ENCODE results near the gene FOXC1. TPM values are rescaled to one million over a fixed set of nuclear protein-coding genes. Genes with fewer than 3 reads are reported as not detected.
A peak's percentile ranks its signal among the peaks of the same experiment; 100 is the strongest.

FOXC1 gene
- total and polyA plus RNA-seq, 2 experiments from 2014 or later = 0.10 to 0.13 TPM

GRCh38 chr6:1622220-1622850 lies 12.6 kb downstream of the FOXC1 start:
- no peaks in the 10 kb centered on the region for H3K79me2 ChIP-seq (replicated peaks; ENCODE audit: insufficient read depth)
- peaks cover 18% of the 10 kb centered on the region; the same call in 1 of the 2 replicates for H3F3A ChIP-seq (replicated peaks; ENCODE audit: low read depth)
- Mint-ChIP-seq H3K4me1 (peaks cover 27% of the 10 kb centered on the region), H3K9me3 (peaks cover 3% of the 10 kb centered on the region; the same call in 2 of the 3 replicates), H3K27me3 (ENCODE audit: insufficient read depth, low read depth, poor library complexity) (peaks cover 99% of the 10 kb centered on the region), H3K27ac (no peak overlapping the region), H3K36me3 (ENCODE audit: low read depth) (no peaks in the 10 kb centered on the region; the same call in 2 of the 3 replicates), H3K4me3 (no peak overlapping the region)
- peaks cover 100% of the 10 kb centered on the region for H3K27me3 ChIP-seq (ENCODE audit: insufficient read depth)
- no peaks in the 10 kb centered on the region for H3K9me2 ChIP-seq (ENCODE audit: insufficient read depth)
- H3K4me1 ChIP-seq (ENCODE audit: insufficient read depth) = peaks cover 43% of the 10 kb centered on the region
- H2AFZ ChIP-seq = no peak overlapping the region
- no peak for DNase-seq (ENCODE audit: low spot score)
- H3K27ac ChIP-seq (ENCODE audit: low read depth) = no peak overlapping the region
- H3K36me3 ChIP-seq (ENCODE audit: insufficient read depth) = no peaks in the 10 kb centered on the region
- H3K4me2 ChIP-seq = no peak overlapping the region
- TF ChIP-seq POLR2AphosphoS5 (IDR thresholded peaks at IDR 0.05; ENCODE audit: low read depth) = no peak
- TF ChIP-seq EZH2 (IDR thresholded peaks at IDR 0.05; ENCODE audit: low read depth, unreplicated experiment) = peak; percentile 15
- H3K4me3 ChIP-seq = no peak overlapping the region
- ATAC-seq = no peak
- peaks cover 52% of the 10 kb centered on the region for H4K20me1 ChIP-seq (replicated peaks; ENCODE audit: insufficient read depth)

DNA sequence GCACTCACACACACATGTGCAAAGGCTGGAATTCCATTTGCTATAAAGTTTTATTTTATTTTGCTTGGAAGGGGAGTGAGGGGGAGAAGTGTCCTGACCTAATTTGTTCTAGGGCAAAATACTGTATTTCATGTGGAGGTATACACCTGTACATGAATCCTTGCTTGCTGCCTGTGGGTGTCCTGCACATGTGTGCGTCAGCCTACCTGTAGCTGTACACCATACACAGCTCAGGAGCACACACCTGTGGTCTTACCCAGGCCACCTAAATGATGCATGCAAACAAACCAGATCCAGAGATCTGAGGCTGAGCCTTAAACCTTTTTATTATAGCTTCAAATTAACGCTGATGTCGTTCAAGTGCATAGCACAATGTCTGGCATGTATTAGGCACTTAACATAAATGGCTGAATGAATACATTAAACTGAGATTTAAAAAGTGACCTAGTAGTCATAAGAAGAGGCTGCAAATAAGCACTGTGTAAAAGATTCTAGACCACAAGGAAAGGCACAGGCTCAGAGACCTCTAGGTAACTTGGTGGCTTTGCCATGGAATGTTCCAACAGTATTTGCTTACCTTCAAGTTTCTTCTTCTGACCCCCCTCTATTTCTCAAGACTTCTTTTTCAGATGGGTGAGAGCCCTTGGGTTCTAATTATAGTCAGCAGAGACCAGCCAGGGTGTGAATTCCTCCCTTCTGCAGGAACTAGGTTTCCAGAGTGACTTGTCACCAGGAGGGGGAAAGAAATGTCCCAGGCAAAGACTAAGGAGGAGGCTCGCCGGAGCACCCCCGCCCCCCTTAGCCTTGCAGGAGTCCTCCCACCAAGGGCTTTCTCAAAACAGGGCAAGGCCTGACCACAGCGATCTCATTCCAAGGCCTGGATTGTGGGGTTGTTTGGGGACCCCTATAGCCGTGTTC lies 13.4 kb downstream of the FOXC1 start:
- H3K4me1 ChIP-seq (ENCODE audit: insufficient read depth) = peaks cover 36% of the 10 kb centered on the region
- no peak overlapping the region for H2AFZ ChIP-seq
- TF ChIP-seq POLR2AphosphoS5 (IDR thresholded peaks at IDR 0.05; ENCODE audit: low read depth) (no peak), ZNF331 (CRISPR knock-in tag; IDR thresholded peaks at IDR 0.05; ENCODE audit: low read depth) (no peak), STAT1 (IDR thresholded peaks at IDR 0.05; ENCODE audit: unreplicated experiment) (no peak), ZNF114 (CRISPR knock-in tag; IDR thresholded peaks at IDR 0.05) (no peak), EZH2 (IDR thresholded peaks at IDR 0.05; ENCODE audit: low read depth, unreplicated experiment) (peak; percentile 76), EZH2phosphoT487 (IDR thresholded peaks at IDR 0.05; ENCODE audit: unreplicated experiment) (no peak), JUNB (IDR thresholded peaks at IDR 0.05; ENCODE audit: unreplicated experiment) (no peak)
- Mint-ChIP-seq H3K27ac (no peak overlapping the region), H3K9me3 (no peaks in the 10 kb centered on the region; the same call in 2 of the 3 replicates), H3K27me3 (ENCODE audit: insufficient read depth, low read depth, poor library complexity) (peaks cover 99% of the 10 kb centered on the region), H3K4me3 (peak overlapping the region; percentile 45; the same call in 2 of the 3 replicates), H3K36me3 (ENCODE audit: low read depth) (no peaks in the 10 kb centered on the region; the same call in 2 of the 3 replicates), H3K4me1 (peaks cover 20% of the 10 kb centered on the region)
- H3F3A ChIP-seq (replicated peaks; ENCODE audit: low read depth) = 0 out of 2 replicates have a peak, but pooled peaks cover 12% of the 10 kb centered on the region
- H3K27me3 ChIP-seq (ENCODE audit: insufficient read depth) = peaks cover 100% of the 10 kb centered on the region
- no peaks in the 10 kb centered on the region for H3K36me3 ChIP-seq (ENCODE audit: insufficient read depth)
- peak overlapping the region; percentile 81 for H3K4me2 ChIP-seq
- no peaks in the 10 kb centered on the region for H3K79me2 ChIP-seq (replicated peaks; ENCODE audit: insufficient read depth)
- DNase-seq (ENCODE audit: low spot score) (peak; percentile 30), ATAC-seq (no peak)
- H4K20me1 ChIP-seq (replicated peaks; ENCODE audit: insufficient read depth) = peaks cover 52% of the 10 kb centered on the region
- peak overlapping the region; percentile 57 for H3K4me3 ChIP-seq
- H3K9me2 ChIP-seq (ENCODE audit: insufficient read depth) = no peaks in the 10 kb centered on the region
- no peak overlapping the region for H3K27ac ChIP-seq (ENCODE audit: low read depth)

- H3K4me1 ChIP-seq (ENCODE audit: insufficient read depth) = peaks cover 32% of the 10 kb centered on the region
- no peak overlapping the region for H3K27ac ChIP-seq (ENCODE audit: low read depth)
- 0 out of 2 replicates have a peak, but pooled peaks cover 12% of the 10 kb centered on the region for H3F3A ChIP-seq (replicated peaks; ENCODE audit: low read depth)
- Mint-ChIP-seq H3K9me3 (no peaks in the 10 kb centered on the region), H3K27me3 (ENCODE audit: insufficient read depth, low read depth, poor library complexity) (peaks cover 99% of the 10 kb centered on the region), H3K36me3 (ENCODE audit: low read depth) (no peaks in the 10 kb centered on the region; the same call in 2 of the 3 replicates), H3K27ac (no peak overlapping the region), H3K4me3 (peak overlapping the region; percentile 45; the same call in 2 of the 3 replicates), H3K4me1 (peaks cover 15% of the 10 kb centered on the region)
- H3K4me2 ChIP-seq = peak overlapping the region; percentile 81
- ATAC-seq (no peak), DNase-seq (ENCODE audit: low spot score) (no peak)
- no peaks in the 10 kb centered on the region for H3K79me2 ChIP-seq (replicated peaks; ENCODE audit: insufficient read depth)
- H4K20me1 ChIP-seq (replicated peaks; ENCODE audit: insufficient read depth) = peaks cover 55% of the 10 kb centered on the region
- H3K9me2 ChIP-seq (ENCODE audit: insufficient read depth) = no peaks in the 10 kb centered on the region
- H3K4me3 ChIP-seq = peak overlapping the region; percentile 57
- H3K27me3 ChIP-seq (ENCODE audit: insufficient read depth) = peaks cover 100% of the 10 kb centered on the region
- H2AFZ ChIP-seq = no peak overlapping the region
- H3K36me3 ChIP-seq (ENCODE audit: insufficient read depth) = no peaks in the 10 kb centered on the region
- TF ChIP-seq JUNB (IDR thresholded peaks at IDR 0.05; ENCODE audit: unreplicated experiment) = no peak
- no peak for TF ChIP-seq ZNF462 (CRISPR knock-in tag; IDR thresholded peaks at IDR 0.05)
These were observed 14.0 kb downstream of the FOXC1 start for GRCh38 chr6:1623769-1624057.
